D341Med (cell line): Measurements from ENCODE around the gene MOB3C.
"Not testable (repeated sequence)": the region's sequence is repeated elsewhere in the genome, so short reads cannot be mapped to it uniquely, and the experiment has no call there.

Experiments used
- DNase-seq: peaks from one replicate; pipeline ENCODE4 v3.0.0; 2012; ENCODE audit warnings: low spot score

MOB3C gene

DNA sequence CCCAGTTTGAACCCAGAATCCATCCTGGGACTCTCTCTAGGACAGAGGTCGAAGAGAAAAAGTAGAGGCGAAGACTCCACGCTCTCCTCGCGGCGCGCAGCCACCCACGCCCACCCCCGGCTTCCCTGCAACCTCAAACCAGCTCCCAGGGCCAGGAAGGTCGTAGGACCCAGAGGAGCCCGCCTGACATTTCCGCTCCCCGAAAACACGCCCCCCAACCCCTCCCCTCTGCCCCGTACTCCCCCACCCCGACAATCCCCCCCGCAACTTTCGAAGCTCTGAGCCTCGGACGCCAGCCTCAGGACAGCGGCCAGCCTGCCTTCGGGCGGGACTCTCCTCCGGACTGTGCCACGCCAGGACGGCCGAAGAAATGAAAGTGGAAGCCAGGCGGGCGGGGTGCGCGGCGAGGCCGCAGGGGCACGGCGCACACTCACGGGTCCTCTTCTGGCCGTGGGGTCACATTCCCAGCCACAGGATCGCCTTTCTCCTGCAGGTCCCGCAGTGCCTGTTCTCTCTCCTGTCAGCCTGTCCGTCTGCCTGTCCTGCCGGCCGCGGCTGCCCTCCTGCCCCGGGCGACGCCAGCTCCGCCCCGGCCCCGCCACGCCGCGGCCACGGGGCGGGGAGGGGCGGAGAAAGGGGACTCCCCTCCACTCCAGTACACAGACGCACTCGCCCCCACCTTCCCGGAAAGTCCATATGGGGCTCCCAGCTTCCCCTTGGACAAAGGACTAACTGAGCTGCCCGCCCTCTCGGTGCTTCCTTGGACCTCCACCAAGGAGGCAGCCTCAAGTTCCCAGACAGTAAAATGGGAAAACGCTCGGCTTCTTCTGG is at the start of gene MOB3C:
MOB3C (minus strand) TSS at position 535 of the 831 bp plus-strand sequence. CDS start 3,490 bp downstream, outside the sequence.
- DNase-seq: peak; percentile 64

DNA sequence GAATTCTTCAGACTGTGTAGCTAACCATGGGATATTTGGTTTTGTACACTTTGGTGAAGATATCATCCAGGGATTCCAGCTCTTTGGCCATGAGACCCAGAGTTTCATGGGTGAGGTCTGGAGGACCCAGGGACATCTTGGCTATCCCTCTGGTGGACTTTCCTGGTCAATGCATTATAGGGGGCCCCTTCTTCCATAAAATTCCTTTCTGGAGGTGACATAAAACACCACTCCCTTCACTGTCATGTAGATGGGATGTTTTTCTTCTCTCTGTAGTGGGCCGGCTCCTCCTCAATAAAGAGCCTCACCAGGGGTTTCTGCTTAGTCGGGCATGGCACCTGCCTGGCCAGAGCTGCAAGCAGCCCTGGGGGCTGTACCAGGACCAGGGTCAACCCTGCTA is 49.4 kb upstream of the MOB3C start:
- no peak for DNase-seq

DNA sequence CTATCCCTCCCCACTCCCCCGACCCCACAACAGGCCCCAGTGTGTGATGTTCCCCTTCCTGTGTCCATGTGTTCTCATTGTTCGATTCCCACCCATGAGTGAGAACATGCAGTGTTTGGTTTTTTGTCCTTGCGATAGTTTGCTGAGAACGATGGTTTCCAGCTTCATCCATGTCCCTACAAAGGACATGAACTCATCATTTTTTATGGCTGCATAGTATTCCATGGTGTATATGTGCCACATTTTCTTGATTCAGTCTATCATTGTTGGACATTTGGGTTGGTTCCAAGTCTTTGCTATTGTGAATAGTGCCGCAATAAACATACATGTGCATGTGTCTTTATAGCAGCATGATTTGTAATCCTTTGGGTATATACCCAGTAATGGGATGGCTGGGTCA is 46.3 kb upstream of the MOB3C start:
- not testable (repeated sequence) for DNase-seq

DNA sequence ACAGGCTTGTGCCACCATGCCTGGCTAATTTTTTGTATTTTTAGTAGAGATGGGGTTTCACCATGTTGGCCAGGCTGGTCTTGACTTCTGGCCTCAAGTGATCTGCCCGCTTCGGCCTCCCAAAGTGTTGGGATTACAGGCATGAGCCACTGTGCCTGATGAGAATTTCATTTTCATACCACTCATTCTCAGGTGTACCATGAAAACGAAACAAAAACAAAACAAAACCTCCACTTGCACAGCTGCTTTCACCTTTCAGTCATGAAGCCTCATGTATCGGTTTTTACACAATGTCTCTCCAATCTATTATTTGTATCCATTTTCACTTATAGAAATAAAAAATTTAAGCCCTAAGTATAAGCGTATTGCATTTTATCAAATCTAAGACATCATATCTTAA is 43.5 kb upstream of the MOB3C start:
- DNase-seq: not testable (repeated sequence)

DNA sequence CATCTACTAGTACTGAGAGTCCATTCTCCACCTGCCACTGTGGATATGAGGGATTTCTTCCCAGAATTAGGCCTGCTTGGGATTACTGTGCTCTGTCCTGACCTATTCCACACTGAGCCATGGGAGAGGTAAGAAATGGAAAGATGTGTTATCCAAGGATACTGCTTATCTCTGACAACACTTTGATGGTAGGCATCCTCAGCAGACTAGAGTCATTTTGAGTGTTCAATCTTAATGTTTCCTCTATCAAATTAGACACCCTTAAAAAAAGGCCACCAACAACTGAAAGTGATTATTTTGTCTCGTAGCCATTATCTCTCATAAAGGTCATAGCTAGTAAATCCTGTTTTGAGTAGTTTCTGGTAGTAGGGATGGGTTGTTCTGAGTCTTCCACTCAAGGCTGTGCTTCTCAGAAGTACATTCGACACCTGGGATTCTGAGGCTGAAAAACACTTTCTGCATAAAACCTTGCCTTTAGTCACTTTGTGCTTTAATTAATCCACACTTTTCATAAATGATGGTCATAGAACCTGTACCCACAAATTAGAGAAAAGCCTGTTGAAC is 42.8 kb upstream of the MOB3C start:
- DNase-seq: no peak

DNA sequence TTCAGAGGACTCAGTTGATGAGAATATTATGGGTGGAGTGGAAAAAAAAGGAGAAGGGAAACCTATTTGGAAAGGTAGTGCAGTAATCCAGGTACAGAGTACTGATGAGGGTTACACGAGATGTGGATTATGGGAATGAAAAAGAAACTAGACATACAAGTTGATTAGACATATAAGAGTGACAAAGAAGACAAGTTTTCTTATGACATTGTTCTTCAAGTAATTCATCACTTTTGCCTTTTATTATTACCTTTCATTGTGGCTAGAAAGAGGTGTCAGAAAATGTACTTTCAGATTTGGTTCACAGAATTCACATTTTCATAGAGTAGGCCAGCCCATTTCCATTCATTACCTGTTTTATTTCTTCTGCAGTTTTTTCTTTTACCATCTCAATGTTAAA is 41.2 kb upstream of the MOB3C start:
- DNase-seq: no peak

DNA sequence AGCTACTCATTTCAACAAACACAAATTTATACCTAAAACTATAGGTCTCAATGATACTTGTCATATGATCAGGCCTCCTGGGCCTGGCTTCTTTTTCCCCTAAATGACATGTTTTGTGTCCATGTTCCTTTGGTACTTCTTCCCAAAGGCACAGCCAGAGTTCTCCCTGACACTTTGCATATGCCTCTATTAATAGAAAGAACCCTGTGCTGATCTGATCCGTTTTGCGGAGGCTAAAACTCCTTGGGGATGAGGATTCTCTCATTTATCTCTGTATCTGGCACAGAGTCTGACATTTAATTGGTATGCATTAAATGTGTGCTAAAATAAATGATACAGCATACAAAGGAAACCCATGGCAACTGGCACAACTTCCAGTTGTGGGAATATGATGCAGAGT is 40.0 kb upstream of the MOB3C start:
- DNase-seq: no peak

DNA sequence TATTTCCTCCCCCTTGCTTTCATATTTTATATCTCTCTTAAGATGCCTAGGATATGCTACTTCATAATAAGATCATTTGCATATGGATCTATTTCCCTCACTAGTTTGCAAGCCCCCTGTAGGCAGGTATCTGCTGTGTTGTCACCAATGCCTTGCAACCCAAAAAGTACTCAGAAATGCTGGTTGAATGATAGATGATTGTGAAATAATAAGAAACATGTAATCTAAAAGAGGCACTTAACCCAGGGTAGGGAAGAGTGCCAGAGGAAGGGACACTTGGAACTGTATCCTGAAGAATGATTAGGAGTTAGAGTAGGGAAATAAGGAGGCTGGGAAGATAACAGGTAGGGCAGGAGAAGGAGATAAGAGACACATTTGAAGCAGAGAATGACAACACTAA is 39.2 kb upstream of the MOB3C start:
- DNase-seq: no peak

DNA sequence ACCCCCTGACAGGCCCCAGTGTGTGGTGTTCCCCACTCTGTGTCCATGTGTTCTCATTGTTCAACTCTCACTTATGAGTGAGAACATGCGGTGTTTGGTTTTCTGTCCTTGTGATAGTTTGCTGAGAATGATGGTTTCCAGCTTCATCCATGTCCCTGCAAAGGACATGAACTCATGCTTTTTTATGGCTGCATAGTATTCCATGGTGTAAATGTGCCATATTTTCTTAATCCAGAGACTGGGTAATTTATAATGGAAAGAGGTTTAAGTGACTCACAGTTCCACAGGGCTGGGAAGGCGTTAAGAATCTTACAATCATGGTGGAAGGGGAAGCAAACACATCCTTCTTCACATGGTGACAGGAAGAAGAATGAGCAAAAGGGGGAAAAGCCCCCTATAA is 38.1 kb upstream of the MOB3C start:
- DNase-seq: not testable (repeated sequence)

DNA sequence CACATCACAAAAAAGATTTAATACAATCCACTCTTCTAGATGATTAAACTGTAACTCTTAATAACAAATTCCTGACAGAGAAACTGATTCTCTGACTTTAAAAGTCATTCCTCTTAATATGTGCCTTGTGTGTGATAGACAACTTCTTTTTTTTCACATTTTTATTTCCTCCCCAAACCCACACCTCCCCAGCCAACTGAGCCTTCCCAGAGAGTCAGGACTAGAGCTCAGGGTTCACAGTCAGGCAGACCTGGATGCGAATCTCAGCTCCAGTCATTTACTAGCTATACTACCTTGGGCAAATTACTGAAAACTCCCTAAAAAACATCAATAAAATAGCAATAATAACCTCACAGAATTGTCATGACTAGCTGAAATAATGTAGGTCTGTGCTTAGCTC is 37.4 kb upstream of the MOB3C start:
- no peak for DNase-seq

DNA sequence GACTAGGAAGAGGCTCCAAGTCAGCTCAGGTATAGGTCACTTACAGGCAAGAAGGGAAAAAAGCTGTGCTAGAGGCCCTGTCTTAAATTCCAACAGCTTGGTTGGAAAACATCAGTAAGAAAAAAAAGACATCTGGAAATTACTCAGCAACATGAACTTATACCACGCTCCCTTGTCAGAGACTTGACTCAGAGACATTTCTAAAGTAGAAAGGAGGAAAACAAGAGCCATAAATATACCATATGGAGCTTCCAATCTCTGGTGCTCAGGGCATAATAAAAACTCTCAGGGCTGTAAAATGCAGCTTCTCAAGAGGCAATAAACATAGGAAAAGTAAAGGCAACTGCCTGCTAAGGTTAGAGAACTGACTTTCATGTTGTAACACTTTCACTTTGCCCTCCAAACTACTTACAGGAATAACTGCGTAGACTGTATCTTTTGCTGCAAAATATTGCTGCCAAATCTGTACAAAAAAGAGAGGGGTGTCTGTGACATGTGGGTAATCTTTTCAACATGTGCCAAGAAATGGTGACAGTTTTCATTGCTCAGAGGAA is 36.9 kb upstream of the MOB3C start:
- no peak for DNase-seq

DNA sequence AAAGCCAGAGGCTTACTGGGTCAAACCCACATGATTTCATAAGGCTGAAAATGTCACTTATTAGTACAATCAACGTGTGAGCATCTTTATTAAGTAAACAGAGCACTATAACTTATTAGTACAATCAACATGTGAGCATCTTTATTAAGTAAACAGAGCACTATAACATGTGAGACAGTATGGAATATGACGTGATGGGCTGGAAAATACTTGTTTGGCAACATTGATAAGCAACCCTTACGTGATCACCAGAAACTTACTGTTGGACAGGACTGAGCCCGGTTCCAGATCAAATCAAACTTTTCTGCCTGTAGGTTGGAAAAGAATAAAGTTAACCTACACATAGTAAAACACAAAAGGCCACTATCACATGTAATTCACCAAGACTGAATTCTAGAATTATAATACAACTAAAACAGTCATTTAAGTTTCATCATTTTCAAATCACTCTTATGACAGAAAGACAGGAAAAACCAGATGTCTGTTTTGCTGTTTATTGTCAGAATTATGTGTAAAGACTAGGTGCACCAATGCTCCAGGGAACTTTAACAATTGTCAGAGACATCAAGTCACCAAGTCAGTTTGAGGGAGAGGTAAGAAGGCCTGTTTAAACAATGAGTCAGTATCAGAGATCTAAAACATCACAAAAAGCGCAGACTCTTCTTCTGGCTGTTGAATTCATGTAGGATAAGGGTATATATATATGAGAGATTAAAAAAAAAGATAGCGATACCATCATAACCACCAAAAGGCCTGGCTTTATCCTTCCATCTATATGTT is 35.9 kb upstream of the MOB3C start:
- DNase-seq: no peak

DNA sequence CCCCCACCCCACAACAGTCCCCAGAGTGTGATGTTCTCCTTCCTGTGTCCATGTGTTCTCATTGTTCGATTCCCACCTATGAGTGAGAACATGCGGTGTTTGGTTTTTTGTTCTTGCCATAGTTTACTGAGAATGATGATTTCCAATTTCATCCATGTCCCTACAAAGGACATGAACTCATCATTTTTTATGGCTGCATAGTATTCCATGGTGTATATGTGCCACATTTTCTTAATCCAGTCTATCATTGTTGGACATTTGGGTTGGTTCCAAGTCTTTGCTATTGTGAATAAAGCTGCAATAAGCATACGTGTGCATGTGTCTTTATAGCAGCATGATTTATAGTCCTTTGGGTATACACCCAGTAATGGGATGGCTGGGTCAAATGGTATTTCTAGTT is 34.5 kb upstream of the MOB3C start:
- DNase-seq: not testable (repeated sequence)

DNA sequence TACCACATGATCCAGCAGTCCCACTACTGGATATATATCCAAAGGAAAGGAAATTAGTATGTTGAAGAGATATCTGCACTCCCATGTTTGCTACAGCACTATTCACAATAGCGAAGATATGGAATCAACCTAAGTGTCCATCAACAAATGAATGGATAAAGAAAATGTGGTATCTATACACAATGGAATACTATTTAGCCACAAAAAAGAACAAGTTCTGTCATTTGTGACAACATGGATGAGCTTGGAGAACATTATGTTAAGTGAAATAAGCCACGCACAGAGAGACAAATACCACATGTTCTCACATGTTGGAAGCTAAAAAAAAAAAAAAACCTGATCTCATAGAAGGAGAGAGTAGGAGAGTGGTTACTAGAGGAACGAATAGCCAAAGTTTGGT is 33.9 kb upstream of the MOB3C start:
- no peak for DNase-seq

DNA sequence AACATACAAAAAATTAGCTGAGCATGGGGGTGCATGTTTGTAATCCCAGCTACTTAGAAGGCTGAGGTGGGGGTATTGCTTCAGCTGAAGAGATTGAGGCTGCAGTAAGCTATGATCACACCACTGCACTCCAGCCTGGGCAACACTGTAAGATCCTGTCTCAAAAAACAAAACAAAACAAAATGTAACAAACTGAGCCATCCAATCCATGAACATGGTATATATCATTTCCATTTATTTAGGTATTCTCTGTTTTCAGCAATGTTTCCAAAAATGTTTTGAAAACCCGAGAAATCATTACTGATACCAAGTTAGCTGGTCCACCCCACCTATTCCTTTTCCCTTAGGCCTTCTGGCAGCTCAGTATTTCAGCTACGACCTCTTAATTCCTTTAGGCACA is 33.2 kb upstream of the MOB3C start:
- DNase-seq: no peak

DNA sequence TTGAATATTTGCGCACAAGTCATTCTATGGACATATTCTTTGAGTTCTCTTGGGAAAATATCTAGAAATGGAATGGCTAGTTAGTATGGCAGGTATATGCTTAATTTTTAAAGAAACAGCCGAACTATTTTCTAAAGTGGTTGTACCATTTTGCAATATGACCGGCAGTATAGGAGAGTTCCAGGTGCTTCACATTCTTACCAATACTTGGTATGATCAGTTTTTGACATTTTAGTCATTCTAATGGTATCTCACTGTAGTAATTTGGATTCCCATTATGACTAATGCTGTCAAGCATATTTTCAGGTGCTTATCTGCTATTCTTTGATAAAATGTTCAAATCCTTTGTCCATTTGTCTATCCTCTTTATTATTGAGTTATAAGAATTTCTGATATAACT is 31.0 kb upstream of the MOB3C start:
- no peak for DNase-seq

DNA sequence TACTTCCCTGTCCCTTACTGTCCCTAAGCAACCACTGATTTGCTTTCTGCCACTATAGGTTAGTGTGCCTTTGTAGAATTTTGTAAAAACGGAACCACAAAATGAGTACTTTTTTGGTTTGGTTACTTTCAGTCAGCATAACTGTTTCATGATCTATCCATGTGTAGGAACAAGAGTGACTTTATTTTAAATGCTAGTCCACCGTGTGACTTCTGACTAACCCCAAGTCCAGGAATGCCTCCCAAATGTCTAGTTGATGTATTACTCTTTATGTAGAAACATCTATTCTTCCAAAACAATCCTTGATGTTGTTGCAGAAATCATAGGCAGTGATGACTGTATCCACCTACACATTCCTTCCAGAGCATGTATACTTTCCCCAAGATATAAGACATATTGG is 30.2 kb upstream of the MOB3C start:
- DNase-seq: no peak

DNA sequence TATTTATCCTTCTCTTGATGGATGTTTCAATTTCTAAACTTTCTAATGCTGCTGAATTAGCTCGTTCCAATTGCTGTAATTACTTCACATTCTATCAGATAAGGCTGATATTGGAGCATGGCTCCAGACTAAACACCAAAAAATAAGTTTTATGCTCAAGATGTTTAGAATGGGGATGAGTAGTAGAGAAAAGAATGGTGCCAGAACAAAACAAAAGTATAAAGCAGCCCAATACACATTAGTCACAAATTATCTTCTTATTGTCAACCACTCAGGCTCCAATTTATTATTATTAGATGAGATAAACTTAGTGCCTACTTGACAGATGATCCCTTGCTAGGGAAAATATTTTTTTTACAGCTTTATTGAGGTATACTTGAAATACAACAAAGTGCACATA is 29.7 kb upstream of the MOB3C start:
- DNase-seq: no peak

DNA sequence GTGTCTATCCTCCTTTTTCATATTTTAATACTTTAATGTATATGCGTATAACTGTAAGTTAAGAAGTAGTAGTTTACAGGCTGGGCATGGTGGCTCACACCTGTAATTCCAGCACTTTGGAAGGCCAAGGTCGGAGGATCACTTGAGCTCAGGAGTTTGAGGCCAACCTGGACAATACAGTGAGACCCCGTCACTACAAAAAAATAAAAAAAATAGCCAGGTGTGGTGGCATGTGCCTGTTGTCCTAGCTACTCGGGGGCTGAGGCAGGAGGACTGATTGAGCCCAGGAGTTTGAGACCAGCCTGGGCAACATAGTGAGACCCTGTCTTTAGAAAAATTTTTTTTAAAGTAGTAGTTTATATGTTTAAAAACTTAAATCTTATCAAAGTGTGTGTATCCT is 29.2 kb upstream of the MOB3C start:
- no peak for DNase-seq

DNA sequence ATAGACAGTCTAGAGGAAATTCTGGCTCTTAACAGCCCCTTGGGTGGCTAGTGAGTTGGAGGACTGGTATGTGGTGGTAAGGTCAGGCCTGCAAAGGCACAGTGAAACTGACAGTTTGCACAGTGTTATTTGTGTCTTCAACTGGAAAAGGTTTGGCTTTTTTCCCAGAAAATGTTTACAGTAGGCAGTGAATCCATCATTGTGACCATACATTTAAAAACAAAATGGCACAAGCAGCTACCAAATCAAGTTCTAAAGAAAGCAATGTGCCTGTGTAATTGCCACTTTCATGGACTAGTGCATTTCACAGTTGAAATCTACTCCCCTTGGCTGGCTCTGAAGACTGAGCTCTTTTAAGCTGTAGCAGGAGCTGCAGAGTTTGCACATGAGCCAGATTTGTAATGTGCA is 26.8 kb upstream of the MOB3C start:
- no peak for DNase-seq

DNA sequence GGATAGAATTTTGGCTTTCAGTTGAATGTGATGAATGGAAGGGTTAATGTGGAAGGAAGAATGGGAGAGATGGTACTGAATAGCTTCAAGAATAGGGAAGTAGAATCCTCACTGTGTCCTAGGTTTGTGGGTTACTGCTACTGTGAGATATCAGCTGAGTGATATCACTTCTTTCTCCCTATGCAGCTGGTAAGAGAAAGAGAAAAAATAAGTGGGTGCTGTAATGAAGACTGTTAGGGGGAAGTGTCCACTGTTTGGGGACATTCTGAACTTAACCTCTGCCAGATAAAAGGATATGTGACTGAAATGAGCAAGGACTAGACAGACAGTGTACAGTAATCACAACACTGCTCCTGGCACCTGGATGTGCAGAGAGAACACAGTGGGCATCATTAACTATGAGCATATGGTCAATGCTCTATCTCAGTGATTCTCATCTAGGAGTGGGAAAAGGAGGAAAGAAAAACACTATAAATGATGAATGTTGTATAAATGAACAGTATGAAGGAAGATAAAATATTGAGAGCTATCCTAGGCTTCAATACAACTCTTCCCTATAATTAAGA is 25.6 kb upstream of the MOB3C start:
- DNase-seq: no peak

DNA sequence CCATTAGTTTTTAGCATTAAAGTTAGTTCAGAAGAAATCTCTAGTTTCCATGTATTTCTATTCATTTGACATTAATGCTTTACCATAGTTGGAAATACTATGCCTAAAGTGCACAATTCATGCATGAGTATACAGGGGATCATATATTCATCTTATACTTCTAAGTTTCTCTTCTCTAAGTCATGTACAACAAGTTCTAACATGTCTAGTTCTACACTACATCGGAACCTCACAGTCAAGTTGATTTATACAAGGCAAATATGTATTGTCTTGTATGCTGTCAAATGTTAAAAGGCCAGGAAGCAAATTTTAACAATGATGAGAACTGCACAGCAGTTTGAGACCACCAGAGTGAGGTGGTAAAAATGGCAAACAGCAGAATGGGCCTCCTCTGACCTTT is 22.9 kb upstream of the MOB3C start:
- DNase-seq: no peak

DNA sequence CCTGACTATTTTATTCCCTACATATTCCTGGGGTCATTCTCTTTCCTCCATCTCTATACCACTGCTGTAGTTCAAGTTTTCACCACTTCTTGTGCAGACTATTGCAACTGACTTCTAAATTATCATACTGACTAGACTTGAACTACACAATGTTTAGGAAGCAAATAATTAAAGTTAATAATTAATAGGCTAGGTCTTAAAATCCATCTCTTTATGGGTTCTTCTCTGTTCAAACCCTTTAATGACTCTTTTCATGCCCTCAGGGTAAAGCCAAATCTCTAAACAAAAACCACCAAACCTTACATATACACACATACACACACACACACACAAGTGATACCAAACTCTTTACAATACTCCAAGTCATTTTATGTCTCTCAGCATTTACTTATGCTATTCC is 22.3 kb upstream of the MOB3C start:
- no peak for DNase-seq
